HG03066 (cell line): Measurements from ENCODE around the gene DNMBP.
"Not testable (repeated sequence)": the region's sequence is repeated elsewhere in the genome, so short reads cannot be mapped to it uniquely, and the experiment has no call there.

ENCODE experiments used
- ATAC-seq: cut with Tn5 transposase; IDR thresholded peaks from one replicate; pipeline ENCODE4 v1.9.1; 2021; ENCODE audit warnings: low read depth; ENCODE audit not compliant: unreplicated experiment

DNMBP gene

DNA sequence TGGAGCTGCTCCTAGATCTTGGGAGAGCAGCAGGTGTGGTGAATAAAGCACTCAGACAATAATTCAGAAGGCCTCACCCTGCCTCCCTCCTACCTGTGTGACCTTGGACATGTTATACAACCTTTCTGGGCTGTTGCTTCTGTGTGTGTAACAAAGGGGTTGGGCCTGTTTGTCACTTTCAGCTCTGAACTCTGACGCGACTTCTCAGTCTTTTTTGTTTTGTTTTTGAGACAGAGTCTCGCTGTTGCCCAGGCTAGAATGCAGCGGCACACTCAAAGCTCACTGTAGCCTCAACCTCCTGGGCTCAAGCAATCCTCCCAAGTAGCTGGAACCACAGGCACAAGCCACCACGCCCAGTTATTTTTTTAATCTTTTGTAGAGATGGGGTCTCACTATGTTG, 89.3 kb downstream of the DNMBP start:
- ATAC-seq: no peak

DNA sequence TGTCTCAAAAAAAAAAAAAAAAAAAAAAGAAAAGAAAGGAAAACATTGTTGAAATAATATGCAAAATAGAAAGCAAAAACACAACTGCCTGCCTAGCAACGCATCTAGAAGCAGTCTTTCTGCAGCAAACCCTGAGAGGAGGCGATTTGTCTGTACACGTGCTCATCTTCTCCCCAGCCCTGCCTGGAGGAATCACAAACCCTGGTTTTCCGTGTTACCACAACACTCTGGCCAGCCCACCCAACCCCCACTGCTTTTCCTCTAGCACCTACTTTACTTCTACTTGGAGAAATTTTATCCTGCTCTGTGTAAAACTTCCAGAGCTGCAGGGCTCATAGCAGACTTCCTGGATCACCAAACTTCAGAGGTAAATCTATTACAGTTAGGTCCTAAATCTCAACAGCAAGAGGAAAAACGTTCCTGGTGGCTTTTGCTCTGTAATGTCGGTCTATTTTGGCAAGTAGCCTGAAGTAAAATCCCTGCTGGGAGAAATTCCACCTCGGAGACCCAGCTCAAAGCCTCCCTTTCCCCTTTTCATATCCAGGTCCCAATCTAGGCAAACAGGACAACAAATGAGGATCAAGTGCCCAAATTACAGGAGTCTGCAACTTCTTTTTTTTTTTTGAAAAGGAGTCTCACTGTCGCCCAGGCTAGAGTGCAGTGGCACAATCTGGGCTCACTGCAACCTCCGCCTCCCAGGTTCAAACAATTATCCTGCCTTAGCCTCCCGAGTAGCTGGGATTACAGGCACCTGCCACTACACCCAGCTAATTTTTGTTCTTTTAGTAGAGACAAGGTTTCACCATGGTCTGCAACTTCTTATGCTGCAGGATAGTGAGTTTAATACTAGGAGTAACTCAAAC, 91.6 kb downstream of the DNMBP start:
- no peak for ATAC-seq

DNA sequence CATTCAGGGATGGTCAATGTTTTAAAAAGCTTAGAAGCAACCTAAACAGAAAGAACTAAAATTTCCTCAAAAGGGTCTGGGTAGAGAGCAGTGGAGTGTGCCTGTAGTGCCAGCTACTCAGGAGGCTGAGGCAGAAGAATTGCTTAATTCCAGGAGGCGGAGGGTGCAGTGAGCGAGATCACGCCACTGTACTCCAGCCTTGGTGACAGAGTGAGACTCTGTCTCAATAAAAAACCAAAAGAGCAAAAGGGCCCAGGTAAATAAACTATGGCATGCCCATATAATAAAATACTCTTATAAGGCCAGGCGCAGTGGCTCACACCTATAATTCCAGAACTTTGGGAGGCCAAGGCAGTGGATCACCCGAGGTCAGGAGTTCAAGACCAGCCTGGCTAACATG, 93.0 kb downstream of the DNMBP start:
- ATAC-seq: no peak

DNA sequence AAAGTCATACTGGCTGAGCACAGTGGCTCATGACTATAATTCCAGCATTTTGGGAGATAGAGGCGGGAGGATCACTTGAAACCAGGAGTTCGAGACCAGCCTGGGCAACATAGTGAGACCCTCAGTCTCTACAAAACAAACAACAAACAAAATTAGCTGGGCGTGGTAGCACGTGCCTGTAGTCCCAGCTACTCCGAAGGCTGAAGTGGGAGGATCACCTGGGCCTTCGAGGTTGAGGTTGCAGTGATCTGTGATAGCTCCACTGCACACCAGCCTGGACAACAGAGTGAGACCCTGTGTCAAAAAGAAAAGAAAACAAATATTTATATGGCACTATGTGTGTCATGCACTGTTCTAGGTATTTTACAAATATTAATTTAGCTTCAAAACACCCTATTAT, 94.3 kb downstream of the DNMBP start:
- no peak for ATAC-seq

DNA sequence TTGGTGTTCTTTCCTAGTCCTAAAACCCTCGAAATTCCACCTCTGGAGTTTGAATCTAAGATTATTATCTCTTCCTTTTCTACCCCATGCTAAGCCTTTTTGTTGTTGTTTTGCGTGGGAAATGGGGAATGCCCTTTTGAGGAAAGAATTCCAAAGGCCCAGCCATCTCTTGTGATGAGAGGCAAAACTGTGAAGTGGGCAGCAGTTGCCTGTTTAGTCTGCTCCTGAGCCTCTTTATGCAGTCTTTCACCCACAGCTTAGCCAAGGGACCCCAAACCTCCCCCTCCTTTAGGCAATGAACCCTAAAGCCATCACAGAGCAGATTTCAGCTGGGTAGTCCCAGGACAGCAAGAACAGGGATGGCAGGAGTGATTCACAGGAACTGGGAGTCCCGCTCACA, 95.5 kb downstream of the DNMBP start:
- ATAC-seq: no peak

DNA sequence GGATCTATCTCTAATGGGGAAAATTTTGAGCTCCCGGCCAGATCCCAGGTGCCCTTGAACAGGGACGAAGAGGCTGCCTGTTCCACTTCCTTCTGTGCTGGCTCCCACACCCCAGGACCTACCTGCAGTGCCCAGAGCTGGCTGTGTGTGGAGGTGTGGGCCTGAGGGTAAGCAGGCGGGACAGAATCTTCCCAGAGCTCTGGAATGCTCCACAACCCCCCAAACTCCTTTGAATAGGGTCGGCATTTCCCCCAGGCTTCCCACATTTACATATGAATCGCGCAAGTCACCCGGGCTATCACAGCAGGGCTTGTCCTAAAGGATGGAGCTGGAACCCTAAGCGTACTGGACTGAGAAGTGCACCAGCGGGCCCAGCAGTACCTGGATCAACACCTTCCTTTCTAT, 95.9 kb downstream of the DNMBP start:
- ATAC-seq: no peak

DNA sequence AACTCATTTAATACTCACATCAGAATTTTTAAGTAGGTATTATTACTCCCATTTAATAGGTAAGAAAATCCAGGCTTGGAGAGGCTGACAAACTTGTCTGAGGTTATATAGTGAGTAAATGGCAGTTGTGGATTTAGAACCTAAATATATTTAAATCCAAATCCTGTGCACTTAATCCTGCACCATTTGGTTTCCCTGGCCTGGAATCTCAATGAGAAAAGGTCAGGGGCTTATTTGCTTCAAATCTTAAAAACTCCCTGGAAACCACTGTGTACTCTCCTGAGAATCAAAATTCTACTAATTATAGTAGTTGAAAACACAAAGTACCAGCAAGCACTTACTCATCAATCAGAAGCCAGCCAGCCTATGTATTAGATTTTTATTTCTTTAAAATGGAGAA, 97.7 kb downstream of the DNMBP start:
- ATAC-seq: no peak

DNA sequence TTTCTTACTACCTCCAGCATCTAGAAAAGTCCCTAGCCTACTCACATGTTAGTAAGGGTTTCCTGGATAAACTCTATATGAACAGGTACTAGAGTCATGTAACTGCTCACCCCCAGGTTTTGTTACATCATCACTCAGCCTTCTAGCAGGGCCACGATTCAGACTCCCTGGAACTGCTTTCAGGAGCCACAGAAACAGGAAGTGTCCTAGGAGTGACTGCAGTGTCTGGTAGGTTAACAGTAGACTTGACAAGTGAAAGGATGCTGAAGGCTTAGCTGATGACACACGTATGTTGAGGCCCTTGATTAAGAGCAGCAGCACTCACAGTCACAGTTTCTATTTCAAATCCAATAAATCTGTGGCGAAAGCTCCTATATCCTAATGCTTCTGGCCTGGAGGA, 101.2 kb downstream of the DNMBP start:
- no peak for ATAC-seq

DNA sequence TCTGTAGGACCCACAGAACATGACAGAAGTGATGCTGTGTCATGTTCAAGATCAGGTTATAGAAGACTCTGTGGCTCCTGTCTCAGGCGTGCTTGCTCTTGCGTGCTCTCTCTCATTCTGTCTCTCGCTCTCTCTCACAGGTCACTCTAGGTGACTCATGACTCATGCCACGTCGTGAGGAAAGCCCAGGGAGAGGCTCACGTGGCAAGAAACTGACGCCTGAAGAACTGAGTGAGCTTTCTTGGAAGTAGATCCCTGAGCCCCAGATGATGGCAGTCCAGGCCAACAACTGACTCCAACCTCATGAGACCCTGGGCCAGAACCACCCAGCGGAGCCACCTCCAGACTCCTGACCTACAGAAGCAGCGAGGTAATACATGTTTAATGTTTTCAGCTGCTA, 103.3 kb downstream of the DNMBP start:
- ATAC-seq: no peak

DNA sequence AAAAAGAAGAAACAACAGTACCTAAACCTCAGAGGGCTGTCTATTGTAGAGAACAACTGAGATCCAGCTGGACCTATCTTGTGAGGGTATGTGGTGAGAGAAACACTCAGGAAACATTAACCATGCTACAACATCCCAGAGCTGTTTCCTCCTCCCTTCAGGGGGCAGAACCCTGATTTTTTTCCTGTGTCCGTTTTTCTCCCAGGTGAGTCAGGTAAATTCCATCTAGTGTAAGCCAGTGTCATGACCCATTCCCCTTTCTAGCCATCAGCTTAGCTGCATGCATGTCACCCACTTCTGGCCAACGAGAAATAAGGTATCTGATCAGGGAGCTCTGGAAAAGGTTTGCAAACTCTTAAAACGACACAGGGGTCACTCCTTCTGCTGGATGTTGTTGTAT, 103.8 kb downstream of the DNMBP start:
- ATAC-seq: no peak

DNA sequence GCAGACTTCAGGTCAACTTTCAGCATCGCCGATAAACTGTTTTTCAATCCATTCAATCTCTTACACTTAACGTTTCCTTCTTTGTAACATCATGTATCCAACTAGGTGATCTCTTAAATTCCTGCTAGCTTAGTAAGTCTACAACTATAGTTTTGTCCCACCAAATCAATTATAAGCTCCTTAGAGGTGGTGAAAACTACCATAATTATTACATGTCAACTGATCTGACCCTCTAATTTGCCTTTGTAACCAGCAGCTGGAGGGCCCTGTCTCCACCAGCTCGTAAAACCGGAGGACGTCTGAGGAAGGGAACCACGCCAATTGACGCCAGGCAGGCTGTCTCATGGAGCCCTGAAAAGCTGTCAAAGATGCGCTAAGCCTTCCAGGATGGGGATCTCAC, 113.9 kb downstream of the DNMBP start:
- ATAC-seq: no peak

DNA sequence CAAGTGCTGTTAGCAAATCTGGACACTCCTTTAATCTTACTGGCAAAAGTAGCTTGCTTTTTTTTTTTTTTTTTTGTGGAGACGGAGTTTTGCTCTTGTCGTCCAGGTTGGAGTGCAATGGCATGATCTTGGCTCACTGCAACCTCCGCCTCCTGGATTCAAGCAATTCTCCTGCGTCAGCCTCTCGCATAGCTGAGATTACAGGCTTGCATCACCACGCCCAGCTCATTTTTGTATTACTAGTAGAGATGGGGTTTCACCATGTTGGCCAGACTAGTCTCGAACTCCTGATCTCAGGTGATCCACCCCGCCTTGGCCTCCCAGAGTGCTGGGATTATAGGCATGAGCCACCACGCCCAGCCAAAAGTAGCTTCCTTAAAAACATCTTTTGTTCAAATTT, 114.7 kb downstream of the DNMBP start:
- ATAC-seq: not testable (repeated sequence)

DNA sequence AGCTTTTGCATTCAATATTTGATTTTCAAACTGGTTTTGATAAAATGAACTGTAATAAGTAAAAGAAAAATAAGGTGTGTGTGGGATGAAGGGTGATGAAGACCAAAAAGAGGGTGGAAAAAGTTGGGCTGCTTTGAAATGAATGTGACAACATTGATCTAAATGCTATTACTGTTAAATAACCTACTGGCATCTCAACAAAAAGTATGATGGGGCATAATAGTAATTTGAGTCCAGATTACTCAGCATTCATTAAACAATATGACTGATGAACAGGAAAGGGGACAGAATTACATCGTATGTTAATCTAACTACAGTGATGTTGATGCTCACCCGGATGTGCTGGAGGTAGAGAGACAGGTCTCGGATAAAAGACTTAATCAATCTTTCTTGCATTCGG, 115.1 kb downstream of the DNMBP start:
- no peak for ATAC-seq

DNA sequence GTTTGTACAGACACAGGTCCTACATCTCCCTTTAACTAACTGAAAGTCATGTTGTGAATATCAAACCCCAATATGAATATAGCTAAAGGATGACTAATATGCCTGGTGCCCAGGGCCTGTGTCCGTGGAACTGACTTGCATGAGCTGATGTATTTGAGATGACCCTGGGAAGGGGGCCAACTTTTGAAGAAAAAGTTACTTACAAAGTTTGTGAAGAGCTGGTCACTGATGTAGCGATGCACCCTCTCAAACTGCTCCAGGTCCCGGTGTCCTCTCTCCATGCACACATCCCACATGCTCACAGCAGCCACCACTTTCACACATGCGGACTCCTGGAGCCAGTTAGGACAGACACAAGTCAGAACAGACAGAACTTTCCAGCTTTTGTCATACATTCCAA, 121.1 kb downstream of the DNMBP start:
- no peak for ATAC-seq

DNA sequence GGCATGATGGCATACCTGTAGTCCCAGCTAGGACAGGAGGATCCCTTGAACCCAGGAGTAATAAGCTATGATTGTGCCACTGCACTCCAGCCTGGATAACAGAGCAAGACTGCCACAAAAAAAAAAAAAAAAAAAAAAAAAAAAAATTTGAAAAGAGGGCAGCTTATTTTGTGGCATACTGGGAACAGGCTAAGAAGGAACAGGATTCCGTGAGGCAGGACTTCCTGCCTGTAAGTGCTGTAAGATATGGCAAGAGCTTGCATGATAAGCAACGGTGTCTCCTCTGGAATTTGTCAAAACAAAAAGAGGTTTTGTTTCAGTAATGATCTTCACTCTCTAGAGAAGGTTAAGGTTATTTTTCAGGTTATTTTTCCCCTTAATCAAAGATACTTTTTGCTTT, 126.2 kb downstream of the DNMBP start:
- ATAC-seq: no peak

DNA sequence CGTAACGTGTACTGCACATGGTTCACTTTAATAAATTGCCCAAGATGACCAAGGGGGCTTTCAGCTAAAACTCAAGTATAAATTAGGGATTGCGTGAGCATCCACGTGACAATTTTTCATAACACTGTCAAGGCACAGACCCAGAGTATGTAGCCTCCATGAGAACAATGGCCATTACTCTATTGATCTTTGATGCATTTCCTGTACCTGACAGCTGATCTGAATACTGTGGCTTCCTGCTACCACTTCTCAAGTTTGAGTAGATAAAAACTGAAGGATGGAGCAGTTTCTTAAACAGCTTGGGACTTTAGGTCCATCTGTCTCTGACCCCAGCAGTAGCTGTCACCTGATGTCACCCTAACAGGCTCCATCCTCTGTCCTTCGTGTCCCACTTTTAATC, 128.4 kb downstream of the DNMBP start:
- no peak for ATAC-seq

DNA sequence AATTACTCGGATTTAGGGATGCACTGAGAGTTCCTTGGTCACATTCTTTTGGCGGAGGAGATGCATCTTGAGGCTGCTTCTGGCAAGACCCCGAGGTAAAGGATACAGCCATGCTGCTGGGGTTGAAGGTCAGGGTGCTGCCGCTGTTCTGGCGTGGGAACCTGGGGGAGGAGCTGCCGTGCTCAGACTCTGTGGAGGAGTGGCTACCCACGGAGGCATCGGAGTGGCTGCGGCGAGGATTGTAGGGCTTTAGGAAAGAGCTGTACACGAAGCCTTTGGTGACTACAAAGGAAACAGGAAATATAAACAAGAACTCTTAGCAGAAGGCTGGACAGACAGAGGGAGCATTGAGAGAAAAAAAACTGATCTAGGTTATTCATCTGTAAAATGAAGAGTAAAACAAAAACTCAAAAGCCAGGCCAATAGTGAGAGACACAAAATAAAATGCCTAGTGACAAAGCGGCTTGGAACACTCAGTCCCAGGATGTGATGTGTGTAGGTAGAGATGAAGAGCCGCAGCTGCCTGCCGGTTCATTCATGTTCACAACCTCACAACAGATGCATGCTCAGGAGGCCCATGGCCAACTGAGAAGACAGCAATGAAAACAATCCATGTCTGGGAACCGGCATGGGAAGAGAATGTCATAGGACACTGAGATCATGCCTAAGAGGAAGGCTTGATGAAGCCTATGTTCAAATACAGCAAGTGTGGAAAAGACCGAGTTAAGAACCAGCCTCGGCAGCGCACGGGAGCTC, 129.5 kb downstream of the DNMBP start:
- ATAC-seq: no peak

DNA sequence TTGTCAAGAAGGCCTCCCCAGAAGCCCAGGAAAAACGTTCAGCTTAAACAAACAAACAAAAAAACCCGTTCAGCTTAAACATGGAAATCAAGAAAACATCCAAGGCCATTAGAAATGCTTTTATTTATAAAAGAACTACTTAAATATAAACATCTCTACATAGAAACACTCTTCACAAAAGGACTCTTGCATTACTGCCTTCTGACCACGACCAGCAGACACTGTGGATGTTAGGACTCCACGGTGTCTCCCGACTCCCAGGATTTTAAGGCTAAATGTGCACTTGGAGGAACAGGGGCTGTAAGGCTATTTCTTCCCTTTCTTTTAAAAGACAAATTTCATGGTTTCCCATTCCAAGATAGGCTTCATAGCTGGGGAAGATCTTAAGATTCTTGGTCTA, 134.3 kb downstream of the DNMBP start:
- no peak for ATAC-seq

DNA sequence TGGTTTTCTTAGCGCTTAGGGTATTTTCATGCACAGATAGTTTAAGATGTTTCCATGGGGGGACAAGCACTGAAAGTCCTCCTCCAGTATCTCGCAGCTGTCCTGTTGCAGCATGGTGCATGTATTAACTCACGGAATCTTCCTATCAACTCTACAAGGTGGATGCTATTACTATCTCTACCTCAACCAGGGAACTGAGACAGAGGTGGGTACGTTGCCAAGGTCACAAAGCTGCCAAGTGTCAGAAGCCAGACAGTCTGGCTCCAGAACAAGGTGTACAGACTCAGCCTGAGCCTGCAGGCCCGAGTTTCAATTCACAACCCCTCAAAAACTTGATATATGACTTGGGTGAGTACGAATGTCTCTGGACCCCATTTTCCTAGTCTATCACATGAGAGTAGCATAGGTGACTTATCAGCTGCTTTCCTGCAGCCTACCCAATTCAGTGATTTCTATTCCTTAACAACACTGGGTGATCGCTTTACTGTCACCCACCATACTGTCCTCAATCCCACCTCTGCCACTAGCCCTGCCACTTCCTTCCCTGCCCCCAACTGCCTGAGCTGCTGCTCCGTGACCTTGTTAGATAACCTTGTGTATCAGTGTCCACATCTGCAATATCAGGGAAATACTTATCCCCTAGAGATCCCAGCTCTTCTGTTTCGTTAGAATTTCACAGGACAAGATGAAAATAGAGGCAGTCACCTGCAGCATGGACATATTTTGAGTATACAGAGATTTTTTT, 135.2 kb downstream of the DNMBP start:
- no peak for ATAC-seq

DNA sequence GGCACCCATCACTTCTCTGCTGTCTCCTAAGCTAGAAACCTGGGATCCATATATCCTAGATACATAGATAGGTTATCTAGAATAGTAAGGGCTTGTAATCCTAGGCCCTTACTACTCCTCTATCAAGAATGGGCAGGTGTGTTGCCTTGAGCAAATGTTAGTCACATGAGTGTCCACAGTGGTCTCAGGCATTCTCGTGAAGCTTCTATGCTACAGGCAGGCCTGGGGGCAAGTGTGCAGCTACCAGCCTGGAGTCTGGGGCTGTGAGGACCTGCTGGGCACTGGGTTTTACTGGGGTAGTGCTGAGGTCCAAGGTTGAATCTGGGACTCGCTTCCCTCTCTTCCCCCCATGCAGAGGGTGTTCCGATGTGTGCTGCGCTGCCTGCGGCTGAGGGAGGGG, 135.9 kb downstream of the DNMBP start:
- ATAC-seq: no peak

DNA sequence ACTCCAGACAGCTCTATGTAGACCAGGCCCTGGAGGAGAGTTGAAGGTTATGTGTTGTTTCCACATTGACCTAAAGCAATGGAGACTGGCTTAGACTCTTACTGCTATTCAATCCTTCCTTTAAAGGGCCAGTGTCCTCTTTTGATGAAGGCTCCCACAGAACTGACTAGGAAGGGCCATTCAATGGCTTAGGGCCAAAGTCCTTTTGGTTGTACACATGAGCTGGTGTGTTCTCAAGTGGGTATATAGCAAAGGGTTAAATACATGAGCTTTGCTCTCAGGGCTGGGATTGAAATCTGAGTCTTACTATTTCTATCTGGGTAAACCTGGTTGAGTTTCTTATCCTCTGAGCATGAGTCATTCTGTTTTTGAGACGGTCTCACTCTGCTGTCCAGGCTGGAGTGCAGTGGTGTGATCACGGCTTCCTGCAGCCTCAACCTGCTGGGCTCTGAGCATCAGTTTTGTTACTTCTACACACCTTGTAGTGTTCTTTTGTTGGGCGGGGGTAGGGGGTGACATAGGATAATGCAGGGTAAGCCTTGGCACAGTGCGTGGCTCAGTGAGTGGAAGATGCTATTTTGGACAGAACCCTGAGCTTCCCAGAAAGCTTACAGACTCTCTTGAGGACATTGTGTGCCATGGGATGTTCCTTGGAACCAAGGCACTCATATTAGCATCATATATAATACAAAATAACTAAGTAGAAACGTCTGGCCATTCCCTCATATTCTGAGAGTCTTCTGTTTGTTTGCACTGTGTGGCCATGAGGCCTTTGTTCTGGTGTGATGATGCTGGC, 137.2 kb downstream of the DNMBP start:
- no peak for ATAC-seq
